CD14-positive monocyte (primary cell): Measurements from ENCODE around the gene SLC7A10. TPM values are rescaled to one million over a fixed set of nuclear protein-coding genes. Genes with fewer than 3 reads are reported as not detected.

Experiments used
- DNase-seq, 3 donors: peaks; one replicate each; pipeline ENCODE4 v3.0.0-alpha.2; 2011 to 2022
- H2AFZ ChIP-seq: 2 replicates; pipeline ENCODE4 v1.6.0; 2012; ENCODE audit warnings: mild to moderate bottlenecking, low read depth, low read length, inconsistent platforms; ENCODE audit not compliant: insufficient read depth, poor library complexity, severe bottlenecking
- H3K27ac ChIP-seq, 2 donors: 1 replicate in 1 of 2; 2 replicates in 1 of 2; pipeline ENCODE4 v1.5.1; 2012 to 2013; ENCODE audit warnings: low read length in 2 of 2, control low read depth in 1 of 2, inconsistent platforms in 1 of 2, low read depth in 1 of 2, mild to moderate bottlenecking in 1 of 2
- H3K27me3 ChIP-seq, 2 donors: one replicate each; pipeline versions ENCODE4 v1.6.0 to v1.6.1; 2011 to 2013; ENCODE audit warnings: low read length in 2 of 2; ENCODE audit not compliant: control insufficient read depth in 2 of 2, insufficient read depth in 2 of 2
- H3K36me3 ChIP-seq, 2 donors: replicated peaks in 1 of 2; 1 replicate in 1 of 2; 2 replicates in 1 of 2; pipeline versions ENCODE4 v1.5.1 to v1.6.1; 2012 to 2013; ENCODE audit warnings: low read length in 2 of 2, control low read depth in 1 of 2, inconsistent platforms in 1 of 2, mild to moderate bottlenecking in 1 of 2; ENCODE audit not compliant: insufficient read depth in 2 of 2, control insufficient read depth in 1 of 2
- H3K4me1 ChIP-seq, 2 donors: 1 replicate in 1 of 2; 2 replicates in 1 of 2; pipeline versions ENCODE4 v1.5.1 to v1.6.1; 2012 to 2013; ENCODE audit warnings: low read length in 2 of 2, control low read depth in 1 of 2, inconsistent platforms in 1 of 2, mild to moderate bottlenecking in 1 of 2, moderate library complexity in 1 of 2; ENCODE audit not compliant: insufficient read depth in 2 of 2, control insufficient read depth in 1 of 2
- H3K4me2 ChIP-seq: replicated peaks from 2 replicates; pipeline ENCODE3; 2012; ENCODE audit warnings: low read length, moderate library complexity, mild to moderate bottlenecking; ENCODE audit not compliant: poor library complexity, severe bottlenecking; ENCODE audit errors: extremely low read depth
- H3K4me3 ChIP-seq, 3 experiments: fragments of 200-600 bp in 1 of 3; sonication (generic) in 1 of 3; replicated peaks in 1 of 3; 1 replicate in 2 of 3; 2 replicates in 1 of 3; pipeline ENCODE4 v1.5.1; 2011 to 2013; ENCODE audit warnings: low read length in 3 of 3, mild to moderate bottlenecking in 3 of 3, control low read depth in 2 of 3, low read depth in 2 of 3, inconsistent platforms in 1 of 3, moderate library complexity in 1 of 3
- H3K79me2 ChIP-seq: 2 replicates; pipeline ENCODE4 v1.6.0; 2012; ENCODE audit warnings: mild to moderate bottlenecking, control low read depth, inconsistent platforms, low read length, moderate library complexity; ENCODE audit not compliant: insufficient read depth
- H3K9ac ChIP-seq: 2 replicates; pipeline ENCODE4 v1.6.0; 2017; ENCODE audit warnings: low read length, mild to moderate bottlenecking; ENCODE audit not compliant: insufficient read depth, poor library complexity, severe bottlenecking
- H3K9me3 ChIP-seq, 2 donors: replicated peaks in 1 of 2; 1 replicate in 1 of 2; 2 replicates in 1 of 2; pipeline versions ENCODE4 v1.5.1 to v1.6.1; 2012 to 2013; ENCODE audit warnings: low read length in 2 of 2, control low read depth in 1 of 2; ENCODE audit not compliant: control insufficient read depth in 1 of 2, insufficient read depth in 1 of 2
- H4K20me1 ChIP-seq: 2 replicates; pipeline ENCODE4 v1.6.0; 2012; ENCODE audit warnings: mild to moderate bottlenecking, low read length, control low read depth, moderate library complexity; ENCODE audit not compliant: insufficient read depth
- H3K27ac Mint-ChIP-seq, 7 donors: one replicate each; pipeline ENCODE4 v1.8.0; 2020; ENCODE audit warnings: mild to moderate bottlenecking in 7 of 7, mixed read lengths in 7 of 7, moderate library complexity in 6 of 7, inconsistent platforms in 2 of 7
- H3K27me3 Mint-ChIP-seq, 3 donors: one replicate each; pipeline ENCODE4 v1.8.0; 2021 to 2022; ENCODE audit warnings: low read depth in 3 of 3, mild to moderate bottlenecking in 3 of 3, mixed read lengths in 3 of 3, moderate library complexity in 3 of 3, inconsistent platforms in 1 of 3
- H3K36me3 Mint-ChIP-seq, 2 donors: one replicate each; pipeline ENCODE4 v1.8.0; 2020; ENCODE audit warnings: mixed read lengths in 2 of 2, inconsistent platforms in 1 of 2, mild to moderate bottlenecking in 1 of 2
- H3K4me1 Mint-ChIP-seq: one replicate; pipeline ENCODE4 v1.8.0; 2020; ENCODE audit warnings: mild to moderate bottlenecking, mixed read lengths
- H3K4me3 Mint-ChIP-seq, 2 donors: one replicate each; pipeline ENCODE4 v1.8.0; 2020; ENCODE audit warnings: mild to moderate bottlenecking in 2 of 2, mixed read lengths in 2 of 2, moderate library complexity in 1 of 2
- H3K9me3 Mint-ChIP-seq, 7 donors: one replicate each; pipeline ENCODE4 v1.8.0; 2020 to 2022; ENCODE audit warnings: mixed read lengths in 7 of 7, mild to moderate bottlenecking in 6 of 7, moderate library complexity in 6 of 7, inconsistent platforms in 2 of 7
- WGBS: methylation state at CpG from one replicate; pipeline ENCODE4 v1.1.5; 2013; ENCODE audit warnings: missing lambda C conversion rate; ENCODE audit not compliant: insufficient coverage; 5-methylcytosine and 5-hydroxymethylcytosine counted together
- intact Hi-C, 2 donors: fragments of 100-400 bp; cut with micrococcal nuclease; formaldehyde crosslinking; loops; one replicate each; pipeline versions ENCODE4 v1.15.0 to v1.15.1; 2023
- polyA plus RNA-seq, 3 donors: library from polyadenylated mRNA; depleted of rRNA in 1 of 3; unstranded in 2 of 3; stranded (reverse) in 1 of 3; fragments of 300-500 nt in 2 of 3; fragments of >200 nt in 1 of 3; fragmentation: Illumina TruSeq in 2 of 3; gene quantifications; 1 replicate in 2 of 3; 2 replicates in 1 of 3; pipeline ENCODE4 v1.2.3, GENCODE V29; 2012 to 2021
- TF ChIP-seq, protein P1 (sequence below): fragments of 200-600 bp; IDR thresholded peaks from one replicate; pipeline ENCODE4 v1.8.0; 2022; ENCODE audit warnings: antibody characterized with exemption, mild to moderate bottlenecking

The SLC7A10 gene
- polyA plus RNA-seq, 3 donors, result 0.52 TPM; not detected in 2

DNA sequence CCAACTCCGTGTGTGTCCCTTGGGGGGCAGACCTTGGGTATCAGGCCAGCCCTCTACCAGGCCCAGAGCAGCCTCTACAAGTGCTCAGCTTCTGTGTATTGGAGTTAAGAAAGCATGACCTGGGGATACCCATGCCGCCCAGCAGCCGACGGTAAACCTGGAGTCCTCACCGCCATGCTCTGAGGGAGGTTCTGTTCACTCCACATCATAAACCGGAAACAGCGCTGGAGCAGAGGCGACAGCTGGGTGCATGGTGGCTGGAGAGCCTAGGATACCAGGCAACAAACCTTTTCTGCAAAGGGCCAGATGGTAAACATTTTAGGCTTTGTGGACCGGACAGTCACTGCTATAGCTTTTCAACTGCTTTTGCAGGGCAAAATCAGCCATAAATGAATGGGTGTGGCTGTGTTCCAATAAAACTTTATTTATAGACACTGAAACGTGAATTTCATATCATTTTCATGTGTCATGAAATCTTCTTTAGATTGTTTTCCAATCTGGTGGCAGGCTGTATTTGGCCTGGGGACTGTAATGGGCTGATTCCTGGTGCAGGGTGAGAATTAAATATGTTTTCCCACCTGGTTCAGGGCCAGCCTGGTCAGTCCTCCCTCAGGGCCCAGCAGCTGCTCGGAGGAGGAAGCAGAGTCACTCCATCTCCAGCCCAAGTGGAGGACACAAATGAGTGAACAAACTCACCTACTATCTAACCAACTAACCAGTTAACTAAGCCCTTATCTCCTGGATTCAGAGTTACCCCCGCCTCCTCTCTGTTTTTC lies 45.8 kb upstream of the SLC7A10 start:
- peaks cover 61 to 76% of the 10 kb centered on the region in 2 donors for H3K4me1 ChIP-seq
- Mint-ChIP-seq H3K4me1 (peaks cover 61% of the 10 kb centered on the region), H3K36me3 (peaks cover 0 to 2% of the 10 kb centered on the region in 2 donors), H3K27me3 (peaks cover 0 to 2% (median 1%) of the 10 kb centered on the region in 3 donors), H3K4me3 (no peak overlapping the region), H3K27ac (peak overlapping the region in 1 of 7 donors; percentile 60), H3K9me3 (peaks cover 0 to 1% (median 0%) of the 10 kb centered on the region in 7 donors)
- no peak overlapping the region for H2AFZ ChIP-seq
- no peak for DNase-seq
- H4K20me1 ChIP-seq, result no peaks in the 10 kb centered on the region
- 81% methylated on average over 5 of the region's 12 CpGs for WGBS
- no peak overlapping the region for H3K27ac ChIP-seq
- no peaks in the 10 kb centered on the region for H3K36me3 ChIP-seq
- intact Hi-C loops, result no loop called here
- no peak overlapping the region for H3K4me3 ChIP-seq
- no peaks in the 10 kb centered on the region for H3K27me3 ChIP-seq
- TF ChIP-seq, protein P1, sequence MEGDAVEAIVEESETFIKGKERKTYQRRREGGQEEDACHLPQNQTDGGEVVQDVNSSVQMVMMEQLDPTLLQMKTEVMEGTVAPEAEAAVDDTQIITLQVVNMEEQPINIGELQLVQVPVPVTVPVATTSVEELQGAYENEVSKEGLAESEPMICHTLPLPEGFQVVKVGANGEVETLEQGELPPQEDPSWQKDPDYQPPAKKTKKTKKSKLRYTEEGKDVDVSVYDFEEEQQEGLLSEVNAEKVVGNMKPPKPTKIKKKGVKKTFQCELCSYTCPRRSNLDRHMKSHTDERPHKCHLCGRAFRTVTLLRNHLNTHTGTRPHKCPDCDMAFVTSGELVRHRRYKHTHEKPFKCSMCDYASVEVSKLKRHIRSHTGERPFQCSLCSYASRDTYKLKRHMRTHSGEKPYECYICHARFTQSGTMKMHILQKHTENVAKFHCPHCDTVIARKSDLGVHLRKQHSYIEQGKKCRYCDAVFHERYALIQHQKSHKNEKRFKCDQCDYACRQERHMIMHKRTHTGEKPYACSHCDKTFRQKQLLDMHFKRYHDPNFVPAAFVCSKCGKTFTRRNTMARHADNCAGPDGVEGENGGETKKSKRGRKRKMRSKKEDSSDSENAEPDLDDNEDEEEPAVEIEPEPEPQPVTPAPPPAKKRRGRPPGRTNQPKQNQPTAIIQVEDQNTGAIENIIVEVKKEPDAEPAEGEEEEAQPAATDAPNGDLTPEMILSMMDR, result no peak
- no peak overlapping the region for H3K9ac ChIP-seq
- H3K4me2 ChIP-seq, result no peak overlapping the region
- H3K79me2 ChIP-seq, result peaks cover 22% of the 10 kb centered on the region
- no peaks in the 10 kb centered on the region for H3K9me3 ChIP-seq

DNA sequence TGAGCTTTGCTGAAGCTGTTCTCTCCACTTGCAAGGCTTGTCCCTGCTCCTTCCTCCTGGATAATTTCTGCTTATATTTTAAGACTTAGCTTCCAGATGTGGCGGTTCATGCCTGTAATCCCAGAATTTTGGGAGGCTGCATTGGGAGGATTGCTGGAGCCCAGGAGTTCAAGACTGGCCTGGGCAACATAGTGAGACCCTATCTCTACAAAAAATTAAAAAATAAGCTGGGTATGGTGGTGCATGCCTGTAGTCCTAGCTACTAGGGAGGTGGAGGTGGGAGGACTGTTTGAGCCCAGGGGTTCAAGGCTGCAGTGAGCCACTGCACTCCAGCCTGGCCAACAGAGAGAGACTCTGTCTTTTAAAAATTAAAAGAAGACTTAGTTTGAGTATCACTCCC lies 45.1 kb upstream of the SLC7A10 start:
- WGBS, result 100% methylated on average over 1 of the region's 1 CpG
- H3K27me3 ChIP-seq, result no peaks in the 10 kb centered on the region
- H3K27ac Mint-ChIP-seq, result no peak overlapping the region
- peaks cover 0 to 2% of the 10 kb centered on the region in 2 donors for H3K36me3 Mint-ChIP-seq
- TF ChIP-seq, protein P1, result no peak
- H2AFZ ChIP-seq, result no peak overlapping the region
- no peaks in the 10 kb centered on the region for H4K20me1 ChIP-seq
- peaks cover 64 to 79% of the 10 kb centered on the region in 2 donors for H3K4me1 ChIP-seq
- peaks cover 0 to 1% (median 0%) of the 10 kb centered on the region in 7 donors for H3K9me3 Mint-ChIP-seq
- H3K4me2 ChIP-seq, result no peak overlapping the region
- no peak overlapping the region for H3K4me3 Mint-ChIP-seq
- DNase-seq, result no peak
- no peak overlapping the region for H3K27ac ChIP-seq
- H3K27me3 Mint-ChIP-seq, result peaks cover 0 to 2% (median 1%) of the 10 kb centered on the region in 3 donors
- no peaks in the 10 kb centered on the region for H3K36me3 ChIP-seq
- no peak overlapping the region for H3K9ac ChIP-seq
- H3K4me1 Mint-ChIP-seq, result peaks cover 66% of the 10 kb centered on the region
- H3K9me3 ChIP-seq, result no peaks in the 10 kb centered on the region
- H3K4me3 ChIP-seq, result no peak overlapping the region
- intact Hi-C loops, result no loop called here
- peaks cover 22% of the 10 kb centered on the region for H3K79me2 ChIP-seq
